CD4-positive, alpha-beta T cell treated with Interleukin-15 for 1 hour (primary cell): ENCODE data around the gene MACROD1.

ENCODE experiments used
- DNase-seq: peaks from one replicate; pipeline ENCODE4 v3.0.0-alpha.2; 2020

The MACROD1 gene

DNA sequence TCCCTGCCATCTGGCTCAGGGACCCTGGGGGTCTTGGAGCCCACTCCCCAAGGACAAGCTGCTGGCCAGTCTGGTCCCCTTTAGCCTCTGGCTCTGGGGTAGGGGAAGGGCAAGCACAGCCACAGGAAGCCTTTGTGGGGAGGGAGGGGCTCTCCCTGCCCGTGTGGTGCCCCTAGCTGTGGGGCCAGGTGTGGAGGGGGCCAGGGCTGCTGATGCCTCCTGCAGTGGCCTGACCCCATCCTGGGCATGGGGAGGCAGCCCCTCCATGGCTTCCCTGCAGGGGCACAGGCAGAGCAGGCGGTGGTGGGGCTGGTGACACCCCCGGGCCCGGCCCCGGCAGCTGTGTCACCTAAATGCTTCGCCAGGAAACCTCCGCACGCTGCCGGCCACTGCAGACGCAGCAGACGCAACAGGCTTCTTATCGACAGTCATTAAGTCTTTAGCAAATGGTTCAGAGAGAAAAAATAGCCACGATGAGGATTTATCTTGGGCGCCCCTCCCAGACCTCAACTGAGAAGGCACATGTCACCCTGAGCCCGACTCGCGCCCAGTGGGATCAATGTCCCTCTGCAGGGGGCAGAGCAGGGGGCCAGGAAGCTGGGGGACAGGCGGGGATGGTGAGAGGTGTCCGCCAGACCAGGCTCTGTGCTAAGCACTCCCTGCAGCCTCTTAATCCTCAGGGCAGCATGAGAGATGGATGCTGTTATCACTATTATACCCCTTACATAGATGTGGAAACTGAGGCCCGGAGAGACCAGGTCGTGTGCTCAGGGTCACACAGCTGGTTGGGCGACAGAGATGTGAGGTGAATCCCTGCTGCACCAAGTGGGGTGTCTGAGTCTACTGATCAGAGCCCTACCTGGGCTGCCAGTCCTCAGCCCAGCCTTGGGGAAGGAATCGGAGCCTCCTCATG is 96.3 kb downstream of the MACROD1 start:
- no peak for DNase-seq

DNA sequence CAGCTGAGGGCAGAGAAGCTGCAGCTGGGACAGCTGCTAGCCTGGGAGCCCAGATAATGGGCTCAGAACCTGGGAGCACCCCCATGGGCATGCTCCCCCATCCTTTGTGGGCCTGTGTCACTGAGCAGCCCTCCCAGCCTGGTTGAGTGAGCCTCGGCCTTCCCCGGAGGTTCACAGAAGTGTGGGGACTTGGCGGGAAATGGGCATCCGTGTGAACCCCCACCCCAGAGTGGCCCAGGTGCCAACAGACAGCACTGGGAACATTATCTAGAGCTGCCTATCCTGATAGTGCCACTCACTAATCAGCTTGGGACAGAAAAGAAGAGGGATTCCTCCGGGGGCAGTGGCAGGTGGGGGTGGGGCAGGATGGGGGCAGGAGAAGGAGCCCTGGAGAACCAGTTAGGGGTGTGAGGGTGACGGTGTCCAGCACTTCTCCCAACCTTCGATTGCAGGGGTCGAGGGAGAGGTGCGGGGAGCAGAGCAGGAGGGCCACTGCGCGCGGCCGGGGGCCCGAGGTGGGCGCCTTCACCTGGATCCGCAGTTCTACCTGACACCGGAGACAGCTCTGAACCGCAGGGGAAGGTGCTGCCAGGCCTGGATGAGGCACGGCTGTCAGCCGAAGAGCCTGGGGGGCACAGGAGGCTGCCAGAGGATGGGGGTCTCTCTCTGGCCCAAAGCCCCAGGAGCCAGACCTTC is 97.1 kb downstream of the MACROD1 start:
- no peak for DNase-seq

DNA sequence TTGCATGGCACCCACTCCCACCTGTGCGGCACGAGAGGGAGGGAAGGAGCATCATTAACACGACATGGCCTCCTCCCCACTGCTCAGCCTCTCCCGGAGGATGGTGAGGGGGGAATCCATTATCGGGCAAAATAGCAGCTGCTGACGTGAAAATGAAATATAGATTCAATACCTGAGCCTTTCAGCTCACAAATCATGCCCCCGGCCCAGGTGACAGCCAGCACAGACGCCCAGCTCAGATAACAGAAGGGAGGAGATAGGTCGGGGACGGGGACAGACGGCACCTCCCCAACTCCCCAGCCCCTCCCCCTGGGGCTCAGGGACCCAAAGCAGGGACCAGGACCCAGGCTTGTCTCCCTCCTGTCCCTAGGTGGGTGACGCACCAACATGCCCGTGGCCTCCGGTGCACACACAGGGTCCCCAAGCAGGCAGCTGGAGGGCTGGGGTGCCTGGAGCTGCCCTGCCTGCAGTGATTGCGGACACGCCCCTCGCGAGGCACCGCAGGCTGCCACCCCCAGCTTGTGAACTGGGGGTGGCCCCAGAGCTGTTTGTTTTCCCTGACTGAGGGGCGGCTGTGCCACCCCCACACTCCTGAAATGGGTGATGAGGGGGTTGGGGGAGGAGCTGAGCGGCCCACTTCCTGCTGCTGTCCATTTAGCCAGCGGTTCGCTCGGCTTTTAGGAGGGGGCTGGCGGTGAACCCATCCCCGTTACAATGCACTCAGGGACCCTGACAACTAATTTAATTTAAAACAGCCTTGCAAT is 98.5 kb downstream of the MACROD1 start:
- no peak for DNase-seq

DNA sequence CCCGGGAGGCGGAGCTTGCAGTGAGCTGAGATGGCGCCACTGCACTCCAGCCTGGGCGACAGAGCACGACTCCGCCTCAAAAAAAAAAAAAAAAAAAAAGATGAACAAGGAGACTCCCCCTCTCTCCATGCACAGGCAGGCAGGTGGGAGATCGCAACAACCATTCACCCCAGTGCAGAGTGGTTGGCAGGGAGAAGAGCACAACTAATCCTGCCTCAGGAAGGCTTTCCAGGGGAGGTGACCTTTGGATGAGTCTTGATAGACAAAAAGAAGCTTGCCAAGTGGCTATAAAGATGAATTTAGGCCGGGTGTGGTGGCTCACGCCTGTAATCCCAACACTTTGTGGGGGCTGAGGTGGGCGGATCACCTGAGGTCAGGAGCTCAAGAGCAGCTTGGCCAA is 100.2 kb downstream of the MACROD1 start:
- no peak for DNase-seq

DNA sequence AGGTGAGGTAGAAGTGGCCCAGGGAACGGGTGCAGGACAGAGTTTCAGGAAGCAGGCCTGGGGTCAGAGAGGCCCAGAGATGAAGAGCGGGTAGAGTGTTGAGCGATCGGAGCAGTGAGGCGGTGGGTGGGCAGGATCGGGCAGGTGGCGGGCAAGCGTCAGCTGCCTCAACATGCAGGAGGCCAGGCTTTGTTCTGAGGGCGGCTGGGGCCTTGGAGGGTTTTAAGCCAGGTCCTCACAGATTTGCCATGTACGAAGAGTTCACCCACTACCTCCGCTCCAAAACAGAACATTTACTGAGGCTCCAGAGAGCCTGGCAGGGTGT is 100.8 kb downstream of the MACROD1 start:
- no peak for DNase-seq

DNA sequence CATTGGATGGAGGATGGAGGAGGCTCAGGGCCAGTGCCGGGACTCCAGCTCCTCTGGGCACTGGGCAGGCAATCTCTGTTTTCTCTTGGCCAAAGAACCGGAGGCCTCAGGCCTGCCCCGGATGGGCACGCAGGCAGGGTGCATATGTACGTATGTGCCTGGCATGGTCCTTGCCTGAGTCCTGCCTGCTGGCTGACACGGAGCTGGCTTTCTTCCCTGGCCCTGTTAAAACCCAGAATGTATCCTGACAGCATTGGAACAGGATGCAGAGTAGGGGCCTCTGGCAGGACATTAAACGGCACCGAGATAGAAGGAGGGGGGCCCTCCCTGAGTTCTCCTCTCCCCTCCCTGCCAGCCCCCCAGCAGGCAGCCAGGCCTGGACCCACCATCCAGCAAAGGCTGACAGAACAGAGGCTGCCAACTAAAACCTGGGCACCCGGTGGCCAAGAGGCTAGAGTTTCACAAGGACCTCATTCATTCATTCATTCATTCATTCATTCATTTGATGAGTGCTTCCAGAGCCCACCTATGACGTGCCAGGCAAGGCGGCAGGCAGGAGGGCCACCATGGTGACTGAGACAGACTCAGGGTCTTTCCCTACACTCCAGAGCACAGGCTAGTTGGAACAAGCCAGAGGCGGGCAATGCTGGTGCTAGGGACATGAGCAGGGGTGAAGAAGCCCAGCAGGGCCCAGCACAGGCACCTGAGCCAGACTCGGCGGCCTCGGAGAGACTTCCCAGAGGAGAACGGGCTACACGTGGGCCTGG is 101.4 kb downstream of the MACROD1 start:
- no peak for DNase-seq

DNA sequence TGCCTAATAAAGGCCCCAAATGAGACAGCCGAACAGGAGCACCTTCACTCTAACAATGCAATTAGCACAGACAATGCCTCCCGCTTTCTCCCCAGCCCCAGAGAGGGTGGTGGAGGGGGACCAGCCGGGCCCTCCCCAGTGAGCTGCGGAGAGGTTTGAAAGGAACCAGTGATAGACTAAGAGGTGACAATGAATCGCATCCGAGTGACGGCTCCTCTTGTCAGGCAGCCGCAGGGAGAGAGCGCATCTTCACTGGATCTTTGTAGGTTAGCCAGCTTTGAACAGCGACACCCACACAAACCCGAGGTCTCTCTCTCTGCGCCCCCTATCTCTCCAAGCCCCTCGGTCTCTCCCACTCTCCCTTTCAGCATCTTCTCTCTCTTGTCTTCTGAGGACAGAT is 102.1 kb downstream of the MACROD1 start:
- DNase-seq: no peak

DNA sequence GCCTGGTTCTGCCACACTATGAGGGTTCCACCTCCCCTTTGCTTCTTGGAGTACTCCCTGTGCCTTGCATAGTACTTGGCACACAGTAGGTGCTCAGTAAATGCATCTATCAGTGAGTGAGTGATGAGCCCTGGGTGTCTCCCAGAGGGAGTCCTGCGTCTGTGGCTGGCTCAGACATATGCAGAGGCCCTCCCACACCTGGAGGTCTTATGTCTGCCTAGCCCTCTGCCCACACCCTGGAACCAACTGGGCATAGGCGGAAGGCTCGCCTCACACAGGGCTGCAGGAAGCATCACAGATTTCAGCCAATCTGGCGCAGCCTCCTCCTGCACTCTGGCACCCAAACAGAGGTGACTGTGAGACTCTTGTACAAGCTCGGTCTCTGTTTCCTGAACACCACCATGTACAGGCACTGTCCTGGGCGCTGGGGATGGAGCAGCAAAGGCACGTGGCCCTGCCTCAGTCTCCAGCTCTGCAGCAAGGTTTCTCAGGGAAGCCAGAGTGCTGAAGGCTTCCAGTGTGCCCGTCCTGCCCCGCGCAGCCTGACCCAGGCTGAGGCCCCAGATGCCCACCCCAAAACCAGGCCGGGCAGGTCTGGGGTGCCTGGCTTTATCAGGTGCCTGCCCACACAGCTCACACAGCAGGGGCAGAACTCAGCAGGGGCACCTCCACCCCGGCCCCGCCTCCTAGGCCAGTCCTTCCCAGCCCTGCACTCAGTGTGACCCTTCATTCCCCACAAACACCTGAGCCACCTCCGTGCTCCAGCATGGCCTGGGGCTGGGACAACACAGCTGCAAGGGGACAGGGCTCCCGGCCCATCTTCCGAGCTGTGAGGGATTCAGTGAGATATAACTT is 103.5 kb downstream of the MACROD1 start:
- DNase-seq: no peak

DNA sequence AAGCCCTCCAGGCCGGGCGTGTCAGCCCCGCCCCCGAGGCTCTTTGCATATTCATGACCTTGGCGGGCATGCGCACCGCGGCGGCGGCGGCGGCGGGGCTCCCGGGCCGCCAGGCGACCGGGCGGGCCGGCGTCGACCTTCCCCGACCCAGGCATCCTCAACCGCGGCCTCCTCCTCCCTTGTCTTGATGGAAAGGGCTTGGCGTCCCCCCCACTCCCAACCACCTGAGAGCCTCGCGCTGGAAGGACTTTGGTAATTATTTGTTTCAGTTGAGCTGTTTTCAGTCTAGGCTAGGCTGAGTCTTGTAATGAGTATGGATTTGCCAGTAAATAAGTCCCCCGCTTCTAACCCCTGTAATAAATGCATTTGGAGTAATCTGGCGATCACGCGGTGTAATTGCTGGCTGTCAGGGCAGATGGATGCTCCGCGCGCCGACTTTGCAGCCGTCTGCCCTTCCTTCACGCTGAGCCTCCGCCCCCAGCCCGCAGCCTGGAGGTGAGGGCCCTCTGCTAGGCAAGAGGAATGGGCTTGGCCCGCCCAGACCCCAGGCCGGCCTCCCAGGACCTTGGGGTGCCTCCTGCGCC is 105.0 kb downstream of the MACROD1 start:
- DNase-seq: peak; percentile 40

DNA sequence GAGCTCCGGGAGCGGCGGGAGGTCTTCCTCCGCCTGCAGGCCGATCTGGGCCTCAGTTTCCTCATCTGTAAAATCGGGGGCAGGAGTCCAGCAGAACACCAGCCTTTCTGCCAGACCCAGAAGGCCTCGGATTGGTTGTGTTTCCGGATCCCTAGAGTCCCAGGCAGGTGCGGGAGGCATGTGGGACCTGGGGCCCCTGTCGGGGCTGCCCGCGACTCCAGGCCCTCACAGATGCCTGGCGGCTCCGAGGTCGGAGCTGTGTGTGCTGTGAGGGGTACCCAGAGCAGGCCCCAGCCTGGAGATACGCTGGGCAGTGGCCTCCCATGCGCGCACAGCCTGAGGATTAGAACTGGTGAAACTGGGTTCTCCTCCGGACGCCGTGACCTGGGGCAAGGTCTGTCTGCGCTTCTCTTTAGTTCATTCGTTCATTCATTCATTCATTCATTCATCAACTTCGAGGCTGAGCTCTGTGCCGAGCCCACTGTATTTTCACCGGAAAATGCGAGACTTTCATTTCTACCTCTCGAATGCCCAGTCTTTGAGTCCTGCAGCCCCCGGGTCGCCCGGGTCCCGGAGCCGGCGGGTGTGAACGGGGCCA is 105.6 kb downstream of the MACROD1 start:
- no peak for DNase-seq

DNA sequence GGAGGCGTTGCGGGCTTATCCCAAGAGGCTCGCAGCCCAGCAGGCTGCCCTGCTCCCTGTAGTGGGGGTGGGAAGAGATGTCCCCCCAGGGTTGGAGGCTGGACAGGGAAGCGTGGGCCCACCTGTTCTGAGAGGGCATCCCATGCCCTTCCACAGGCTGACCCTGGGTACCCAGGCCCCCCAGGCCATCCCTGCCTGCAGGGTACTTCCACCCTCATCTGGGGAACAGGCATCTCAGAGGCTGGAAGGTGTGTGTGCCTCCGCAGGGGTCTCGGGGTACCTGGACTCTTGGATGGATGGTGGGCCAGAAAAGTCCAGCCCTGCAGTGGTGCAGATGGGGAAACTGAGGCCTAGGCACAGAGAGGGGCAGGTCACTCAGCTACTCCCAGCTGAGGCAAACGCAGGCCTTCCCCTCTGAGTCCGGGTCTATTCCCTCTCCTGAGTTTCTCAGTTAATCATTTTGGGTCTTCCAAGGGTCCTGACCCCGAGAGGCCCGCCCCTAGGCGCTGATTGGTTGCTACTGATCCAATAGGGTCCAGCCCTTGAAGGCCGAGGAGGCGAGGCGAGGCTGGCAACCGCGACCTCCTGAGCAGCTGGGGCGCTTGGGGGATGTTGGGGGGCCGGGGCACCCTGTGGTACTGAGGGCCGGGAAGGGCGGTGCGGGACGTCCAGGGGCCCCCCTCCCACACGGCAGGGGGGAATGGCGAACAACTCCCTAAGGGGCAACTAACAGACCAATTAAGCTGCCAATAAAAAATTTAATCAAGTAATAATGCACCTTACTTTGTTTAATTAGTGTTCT is 106.4 kb downstream of the MACROD1 start:
- no peak for DNase-seq

DNA sequence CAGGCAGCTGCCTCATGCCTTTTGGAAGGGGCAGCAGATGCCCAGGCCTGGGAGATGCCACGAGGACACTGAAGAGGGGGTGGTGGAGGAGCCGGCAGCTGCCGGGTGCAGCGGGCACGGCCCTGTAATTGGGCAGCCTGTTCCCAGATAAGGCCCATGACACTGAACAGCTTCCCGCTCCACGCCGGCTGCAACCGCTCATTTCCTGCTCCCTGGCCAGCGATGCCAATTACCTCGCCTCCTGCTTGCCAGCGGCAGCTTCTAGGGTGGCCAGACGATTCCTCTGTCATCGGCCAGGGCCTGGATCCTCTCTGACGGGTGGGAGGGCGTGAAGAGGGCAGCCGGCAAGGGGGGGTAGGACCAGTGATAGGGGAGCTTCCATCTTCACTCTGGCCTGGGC is 107.4 kb downstream of the MACROD1 start:
- no peak for DNase-seq

DNA sequence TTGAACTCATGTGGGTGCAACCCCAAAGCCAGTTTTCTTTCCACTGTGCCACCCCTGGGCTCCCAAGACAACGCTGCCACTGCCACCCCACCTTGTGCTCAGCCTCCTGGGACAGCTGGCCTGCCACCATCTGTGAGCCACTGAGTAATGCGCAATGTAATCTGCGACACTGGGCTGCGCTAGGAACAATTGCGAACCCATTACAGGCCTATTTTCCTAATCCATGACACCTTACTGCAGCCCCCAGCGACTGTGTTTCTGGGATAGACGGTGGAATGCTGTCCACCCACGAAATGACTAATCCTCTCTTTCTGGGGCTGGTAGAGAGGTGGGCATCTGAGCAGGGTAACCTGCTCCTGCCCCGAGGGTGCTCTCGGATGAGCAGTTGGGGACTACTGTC is 108.0 kb downstream of the MACROD1 start:
- no peak for DNase-seq

DNA sequence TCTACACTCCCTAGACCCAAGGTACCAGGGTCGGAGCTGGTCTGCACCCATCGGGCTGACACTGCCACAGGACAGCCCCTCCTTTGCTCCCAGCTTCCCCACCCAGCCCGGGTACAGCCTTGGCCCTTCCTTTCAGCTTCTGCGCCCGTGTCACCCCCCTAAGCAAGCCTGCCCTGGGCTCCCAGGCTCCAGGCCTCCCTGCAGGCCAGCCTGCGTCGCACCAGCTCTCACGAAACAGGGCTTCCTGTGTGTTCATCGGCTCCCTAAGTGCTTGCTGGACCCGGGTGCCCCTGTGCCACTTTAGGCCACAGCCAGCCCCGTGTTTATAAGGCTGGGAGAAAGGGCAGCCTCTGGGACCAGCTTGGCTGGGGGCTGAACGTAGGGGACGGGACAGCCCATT is 109.1 kb downstream of the MACROD1 start:
- DNase-seq: no peak

DNA sequence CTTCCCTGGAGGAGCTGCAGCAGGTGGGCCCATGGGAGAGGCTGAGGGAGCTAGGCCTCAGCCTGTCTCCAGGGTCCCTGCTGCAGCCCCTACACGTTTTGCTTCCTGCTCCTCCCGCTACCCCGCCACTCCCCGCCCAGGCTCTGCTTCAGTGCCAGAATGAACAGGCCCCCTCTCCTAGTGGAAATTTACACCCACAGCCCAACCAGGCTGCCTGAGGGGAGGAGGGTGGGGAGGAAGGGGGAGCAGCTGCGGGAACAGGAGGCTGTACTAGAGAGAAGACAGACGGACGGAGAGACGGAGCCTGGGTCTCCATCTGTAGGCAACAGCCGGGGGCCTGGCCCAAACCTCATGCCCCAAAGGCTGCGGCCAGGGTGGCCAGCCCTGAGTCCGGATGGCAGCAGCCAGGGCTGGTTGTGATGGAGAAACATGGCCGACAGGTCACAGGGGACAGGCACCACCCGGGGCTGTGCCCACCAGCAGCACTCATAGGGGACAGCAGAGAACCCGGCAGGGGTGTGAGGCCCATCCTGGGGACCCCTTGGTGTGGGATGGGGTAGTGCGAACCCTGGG is 109.6 kb downstream of the MACROD1 start:
- DNase-seq: no peak

DNA sequence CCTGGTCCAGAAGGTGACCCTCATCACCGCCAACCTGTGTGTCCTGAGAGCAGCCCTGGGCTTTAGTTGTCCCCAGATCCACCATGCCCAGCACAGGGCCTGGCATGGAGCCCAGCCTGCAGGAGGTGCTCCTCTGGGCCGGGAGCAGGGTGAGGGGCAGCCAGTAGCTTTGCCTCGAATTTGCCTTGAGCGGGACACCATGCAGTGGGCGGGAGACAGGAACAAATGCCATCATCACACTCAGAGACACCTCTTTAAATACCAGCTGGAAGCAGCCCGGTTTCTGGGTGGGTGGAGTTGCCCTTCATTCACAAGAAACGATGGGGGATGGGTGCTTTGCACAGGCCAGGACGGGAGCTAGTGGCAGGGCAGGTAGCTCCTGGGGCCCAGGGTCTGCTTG is 110.8 kb downstream of the MACROD1 start:
- no peak for DNase-seq

DNA sequence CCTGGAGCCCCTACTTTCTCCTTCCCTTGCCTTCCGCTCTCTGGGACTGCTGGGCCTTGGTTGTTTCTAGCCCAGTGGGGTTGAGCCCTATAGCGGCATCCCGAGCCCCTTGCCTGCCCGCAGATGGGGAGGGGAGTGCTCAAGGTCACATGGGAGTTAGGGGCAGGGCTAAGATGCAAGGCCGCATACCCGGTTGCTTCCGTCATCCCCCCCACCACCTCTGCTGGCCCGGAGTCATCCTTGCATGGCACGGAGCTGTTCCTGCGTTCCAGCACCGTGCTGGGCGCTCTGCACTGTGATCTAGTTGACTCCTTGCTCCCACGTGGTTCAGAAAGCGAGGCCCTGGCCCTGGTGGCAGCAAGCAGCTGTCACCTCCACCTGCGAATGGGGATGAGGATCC is 112.2 kb downstream of the MACROD1 start:
- DNase-seq: no peak

DNA sequence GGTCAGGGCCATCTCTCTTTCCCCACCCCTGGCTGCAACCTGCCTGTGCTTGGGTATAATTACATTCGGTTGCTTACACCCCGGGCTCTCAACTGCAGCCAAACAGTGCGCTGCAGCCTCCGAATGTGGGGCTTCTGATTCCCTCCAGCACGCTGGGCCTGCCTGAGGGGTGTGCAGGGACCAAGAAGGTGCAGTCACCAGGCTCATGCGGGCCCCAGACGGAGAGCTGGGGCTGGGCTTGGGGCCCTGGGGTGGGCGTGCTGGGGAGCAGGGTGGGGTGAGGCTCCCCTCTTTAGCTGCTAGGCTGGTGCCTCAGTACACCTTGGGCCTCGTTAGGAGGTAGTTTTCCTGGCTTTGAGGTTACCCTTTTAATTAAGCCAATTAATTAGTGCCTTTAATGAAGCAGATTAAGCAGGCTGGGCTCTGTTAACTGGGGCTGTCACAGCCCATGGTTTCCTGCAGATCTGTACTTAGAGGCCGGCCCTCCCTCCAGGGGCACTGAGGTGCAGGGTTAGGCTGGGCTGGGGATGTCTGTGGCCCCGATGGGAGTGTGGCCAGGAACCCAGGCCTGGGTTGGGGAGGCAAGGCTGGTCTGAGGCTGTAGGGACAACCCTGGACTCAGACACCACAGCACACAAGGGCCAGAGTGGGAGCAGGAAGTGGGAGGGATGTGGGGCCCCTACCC is 112.8 kb downstream of the MACROD1 start:
- DNase-seq: no peak

DNA sequence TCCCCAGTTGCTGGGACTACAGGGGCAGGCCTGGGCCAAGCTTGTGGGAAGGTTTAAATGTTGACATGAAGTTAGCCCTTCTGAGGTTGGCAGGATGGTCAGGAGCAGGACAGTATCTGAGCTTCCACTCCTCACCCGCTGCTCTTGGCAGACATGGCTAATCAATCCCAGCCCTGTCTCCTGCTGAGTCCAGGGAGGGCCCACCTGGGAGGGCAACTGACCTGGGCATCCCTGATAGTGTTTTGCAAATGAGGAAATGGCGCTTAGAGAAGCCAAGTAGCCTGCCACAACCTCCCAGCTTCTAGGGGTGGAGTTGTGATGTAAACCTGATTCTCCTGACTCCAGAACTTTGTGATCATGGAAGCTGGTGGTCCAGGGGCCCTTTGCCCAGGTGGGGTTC is 113.5 kb downstream of the MACROD1 start:
- DNase-seq: no peak
